ENCODE measurements around the gene ADISSP. TPM values are rescaled to one million over a fixed set of nuclear protein-coding genes. Genes with fewer than 3 reads are reported as not detected.

Gene ADISSP
- total and polyA plus RNA-seq, 2 of the 8 experiments (the other 6 are each of a cell fraction or from before 2014, with no cell fraction given) = 111 to 141 TPM

DNA sequence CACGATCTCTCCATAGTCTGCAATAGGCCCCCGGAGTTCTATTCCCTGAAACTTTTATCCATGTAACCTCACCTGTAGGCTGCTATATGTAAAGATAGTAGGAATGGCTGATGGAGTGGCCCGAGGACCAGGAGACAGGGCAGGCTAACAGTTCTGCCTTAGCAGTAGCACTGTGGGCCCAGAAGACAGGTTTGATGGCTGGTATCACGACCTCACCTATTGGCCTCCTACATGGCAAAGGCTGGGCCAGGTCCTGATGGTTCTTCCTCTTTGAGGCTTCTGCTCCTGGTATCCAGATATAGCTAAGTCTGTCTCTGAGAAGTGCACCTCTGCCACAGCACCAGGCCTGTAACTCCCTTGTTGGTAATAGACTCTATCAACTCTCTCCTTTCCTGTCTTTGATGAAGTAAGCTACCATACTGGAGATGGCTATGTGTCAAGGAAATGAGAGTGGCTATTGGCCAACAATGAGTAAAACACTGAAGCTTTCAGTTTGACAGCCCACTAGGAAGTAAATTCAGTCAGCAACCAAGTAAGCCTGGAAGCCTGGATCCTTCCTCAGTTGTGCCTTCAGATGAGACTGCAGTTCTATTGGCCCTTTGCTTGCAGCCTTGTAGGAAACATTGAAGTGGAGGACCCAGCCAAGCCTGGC is 8.0 kb upstream of the ADISSP start (continued):
- TF ChIP-seq ZNF274 (IDR thresholded peaks at IDR 0.05; ENCODE audit: borderline replicate concordance, extremely low read depth, low read length) = no peak
- no peak for TF ChIP-seq RNF2 (IDR thresholded peaks at IDR 0.05; ENCODE audit: borderline replicate concordance, low read depth, low read length, missing control alignments, poor library complexity, severe bottlenecking)
- TF ChIP-seq, protein P1, sequence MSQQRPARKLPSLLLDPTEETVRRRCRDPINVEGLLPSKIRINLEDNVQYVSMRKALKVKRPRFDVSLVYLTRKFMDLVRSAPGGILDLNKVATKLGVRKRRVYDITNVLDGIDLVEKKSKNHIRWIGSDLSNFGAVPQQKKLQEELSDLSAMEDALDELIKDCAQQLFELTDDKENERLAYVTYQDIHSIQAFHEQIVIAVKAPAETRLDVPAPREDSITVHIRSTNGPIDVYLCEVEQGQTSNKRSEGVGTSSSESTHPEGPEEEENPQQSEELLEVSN (IDR thresholded peaks at IDR 0.05) = no peak
- no peak for TF ChIP-seq CBX5 (IDR thresholded peaks at IDR 0.05; ENCODE audit: low read depth, low read length)
- TF ChIP-seq GTF2F1 (IDR thresholded peaks at IDR 0.05; ENCODE audit: borderline replicate concordance, low read depth, low read length) = no peak
